HG03469 (cell line): ENCODE data around the gene RBM38.

Source experiments
- ATAC-seq: cut with Tn5 transposase; IDR thresholded peaks from one replicate; pipeline ENCODE4 v1.9.1; 2021; ENCODE audit warnings: mild to moderate bottlenecking, moderate library complexity, moderate number of reproducible peaks; ENCODE audit not compliant: unreplicated experiment

Gene RBM38

GRCh38 chr20:57402206-57403125 is 11.3 kb downstream of the RBM38 start:
- ATAC-seq: no peak

- no peak for ATAC-seq
Measured at GRCh38 chr20:57403216-57403615, 12.0 kb downstream of the RBM38 start.

GRCh38 chr20:57404006-57404405 is 12.8 kb downstream of the RBM38 start:
- no peak for ATAC-seq

GRCh38 chr20:57404419-57405072 is 13.3 kb downstream of the RBM38 start:
- no peak for ATAC-seq

GRCh38 chr20:57405236-57406016 is 14.2 kb downstream of the RBM38 start:
- ATAC-seq: no peak

GRCh38 chr20:57407541-57407956 is 16.4 kb downstream of the RBM38 start:
- no peak for ATAC-seq

GRCh38 chr20:57408131-57408530 is 16.9 kb downstream of the RBM38 start:
- ATAC-seq: no peak

GRCh38 chr20:57408536-57409233 is 17.5 kb downstream of the RBM38 start:
- no peak for ATAC-seq

- no peak for ATAC-seq
Measured at GRCh38 chr20:57409316-57409671, 18.1 kb downstream of the RBM38 start.

GRCh38 chr20:57409672-57410397 is 18.6 kb downstream of the RBM38 start:
- ATAC-seq: no peak

GRCh38 chr20:57410398-57410920 is 19.3 kb downstream of the RBM38 start:
- ATAC-seq: no peak

- ATAC-seq: no peak
Measured at GRCh38 chr20:57410924-57411323, 19.7 kb downstream of the RBM38 start.

- ATAC-seq: no peak
Measured at GRCh38 chr20:57411406-57412283, 20.4 kb downstream of the RBM38 start.

- ATAC-seq: no peak
Measured at GRCh38 chr20:57412347-57413029, 21.3 kb downstream of the RBM38 start.

- ATAC-seq: no peak
Measured at GRCh38 chr20:57413986-57414385, 22.8 kb downstream of the RBM38 start.

- no peak for ATAC-seq
Measured at GRCh38 chr20:57414867-57415592, 23.8 kb downstream of the RBM38 start.

- no peak for ATAC-seq
Measured at GRCh38 chr20:57415771-57416170, 24.6 kb downstream of the RBM38 start.
